Small intestine (tissue), 7 donors: Measurements from ENCODE around the gene PLXNC1. TPM values are rescaled to one million over a fixed set of nuclear protein-coding genes. Genes with fewer than 3 reads are reported as not detected.
A peak's percentile ranks its signal among the peaks of the same experiment; 100 is the strongest.

Experiments
- DNase-seq, 2 donors: peaks; one replicate each; pipeline versions ENCODE4 v3.0.0 to v3.0.0-alpha.2; 2013
- FAIRE-seq: peaks from 2 replicates; lab custom pipeline; 2012; peaks lifted over from hg19 to GRCh38; lab: Jason Lieb, UNC
- H3K27ac ChIP-seq, 3 donors: one replicate each; pipeline ENCODE4 v1.5.1; 2013; ENCODE audit warnings: low read length in 2 of 3, mild to moderate bottlenecking in 2 of 3, control low read depth in 1 of 3, inconsistent platforms in 1 of 3, low read depth in 1 of 3, moderate library complexity in 1 of 3
- H3K27me3 ChIP-seq, 3 donors: one replicate each; pipeline ENCODE4 v1.6.1; 2013; ENCODE audit warnings: low read length in 3 of 3, inconsistent platforms in 1 of 3; ENCODE audit not compliant: control insufficient read depth in 3 of 3, insufficient read depth in 3 of 3
- H3K36me3 ChIP-seq, 3 donors: one replicate each; pipeline ENCODE4 v1.6.1; 2013; ENCODE audit warnings: low read length in 3 of 3, inconsistent platforms in 1 of 3, low read depth in 1 of 3, mild to moderate bottlenecking in 1 of 3, moderate library complexity in 1 of 3; ENCODE audit not compliant: control insufficient read depth in 3 of 3, insufficient read depth in 2 of 3
- H3K4me1 ChIP-seq, 3 donors: one replicate each; pipeline ENCODE4 v1.6.1; 2013; ENCODE audit warnings: low read length in 2 of 3, inconsistent platforms in 1 of 3, low read depth in 1 of 3, mild to moderate bottlenecking in 1 of 3, moderate library complexity in 1 of 3; ENCODE audit not compliant: control insufficient read depth in 3 of 3, insufficient read depth in 2 of 3
- H3K4me3 ChIP-seq, 3 donors: one replicate each; pipeline ENCODE4 v1.5.1; 2013; ENCODE audit warnings: low read length in 3 of 3, control low read depth in 1 of 3, inconsistent platforms in 1 of 3, low read depth in 1 of 3, mild to moderate bottlenecking in 1 of 3, moderate library complexity in 1 of 3
- H3K9me3 ChIP-seq, 2 donors: one replicate each; pipeline ENCODE4 v1.6.1; 2013; ENCODE audit warnings: low read depth in 1 of 2, low read length in 1 of 2; ENCODE audit not compliant: control insufficient read depth in 2 of 2, insufficient read depth in 1 of 2
- WGBS, 3 donors: extraction: QIAGEN DNeasy Blood & Tissue Kit; methylation state at CpG; one replicate each; pipeline ENCODE4 v1.1.7; 2013; 5-methylcytosine and 5-hydroxymethylcytosine counted together
- polyA plus RNA-seq, 4 donors: library from polyadenylated mRNA; stranded (reverse) in 3 of 4; unstranded in 1 of 4; fragments of 200-250 nt in 3 of 4; fragments of 120-200 nt in 1 of 4; gene quantifications; one replicate each; pipeline versions ENCODE4 v1.2.1 to v1.2.3, GENCODE V29; 2013
- donor health status: healthy with polysubstance abuse.
- donor health status: control.
- donor health status: control.
- donor health status: Bipolar disorder and iron deficiency.
- donor health status: healthy.

PLXNC1 gene
- polyA plus RNA-seq, 4 donors = 0.22 to 20.5 (median 1.2) TPM

DNA sequence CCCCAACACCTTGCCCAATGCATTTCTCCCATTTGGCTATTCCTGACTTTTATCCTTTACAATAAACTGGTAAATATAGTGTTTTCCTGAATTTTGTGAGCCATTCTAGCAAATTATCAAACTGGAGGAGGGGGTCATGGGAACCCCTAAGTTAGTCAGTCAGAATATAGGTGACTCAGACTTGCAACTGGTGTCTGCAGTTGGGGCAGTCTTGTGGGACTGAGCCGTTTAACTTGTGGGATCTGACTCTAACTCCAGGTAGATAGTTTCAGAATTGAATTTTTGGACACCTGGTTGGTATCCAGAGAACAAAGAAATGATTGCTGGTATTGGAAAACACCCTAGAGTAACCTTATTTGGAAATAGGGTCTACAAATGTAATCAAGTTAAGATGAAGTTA lies 177.9 kb downstream of the PLXNC1 start:
- peaks cover 2 to 22% of the 10 kb centered on the region in 2 donors for H3K9me3 ChIP-seq
- no peaks in the 10 kb centered on the region for H3K27me3 ChIP-seq
- no peak overlapping the region for H3K4me3 ChIP-seq
- FAIRE-seq (no peak), DNase-seq (no peak)
- H3K4me1 ChIP-seq = no peaks in the 10 kb centered on the region
- 79 to 93% (median 88%) methylated on average over 1 of the region's 1 CpG for WGBS, 3 donors
- H3K27ac ChIP-seq = no peak overlapping the region
- peaks cover 0 to 28% (median 3%) of the 10 kb centered on the region in 3 donors for H3K36me3 ChIP-seq

DNA sequence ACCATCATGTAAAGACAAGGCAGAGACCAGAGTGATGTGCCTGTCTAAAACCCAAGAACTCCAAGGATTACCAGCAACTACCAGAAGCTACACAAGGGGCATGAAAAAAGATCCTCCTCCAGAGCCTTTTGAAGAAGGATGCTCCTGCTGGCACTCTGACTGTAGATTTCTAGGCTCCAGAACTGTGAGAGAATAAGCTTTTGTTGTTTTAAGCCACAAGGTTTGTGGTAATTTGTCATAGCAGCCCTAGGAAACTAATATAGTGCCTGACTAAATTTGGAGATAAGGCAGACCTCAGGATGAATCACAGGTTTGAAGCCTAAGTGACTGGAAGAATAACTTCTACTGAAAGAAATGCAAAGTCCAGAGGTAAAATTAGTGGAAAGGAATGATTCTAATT lies 178.3 kb downstream of the PLXNC1 start:
- DNase-seq (no peak), FAIRE-seq (no peak)
- Histone ChIP-seq H3K9me3 (peaks cover 2 to 17% of the 10 kb centered on the region in 2 donors), H3K36me3 (peaks cover 3 to 23% (median 3%) of the 10 kb centered on the region in 3 donors), H3K27me3 (no peaks in the 10 kb centered on the region), H3K4me3 (no peak overlapping the region), H3K27ac (no peak overlapping the region), H3K4me1 (no peaks in the 10 kb centered on the region)

DNA sequence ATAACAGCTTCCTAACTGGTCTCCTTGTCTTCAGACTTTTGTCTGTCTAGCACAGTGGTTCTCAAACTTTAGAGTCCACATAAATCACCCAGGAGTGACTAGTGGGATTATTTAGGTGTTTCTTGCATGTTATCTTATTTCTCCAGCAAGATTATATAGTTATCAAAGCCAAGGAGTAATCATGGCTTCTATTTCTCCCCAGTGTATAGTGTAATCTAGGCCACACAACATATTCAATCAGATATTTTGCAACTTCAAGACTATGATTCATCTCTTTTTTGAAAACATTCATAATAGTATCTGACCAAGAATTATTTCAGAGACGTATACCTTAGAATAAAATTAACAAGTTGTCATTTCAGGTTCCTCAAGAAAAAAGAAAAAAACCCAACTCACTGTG lies 179.4 kb downstream of the PLXNC1 start:
- DNase-seq = no peak
- no peak overlapping the region for H3K27ac ChIP-seq
- peaks cover 3 to 12% (median 3%) of the 10 kb centered on the region in 3 donors for H3K36me3 ChIP-seq
- H3K9me3 ChIP-seq = peaks cover 2 to 6% of the 10 kb centered on the region in 2 donors
- H3K4me3 ChIP-seq = no peak overlapping the region
- H3K4me1 ChIP-seq = no peaks in the 10 kb centered on the region
- no peak for FAIRE-seq
- WGBS, 3 donors = 85 to 92% (median 87%) methylated on average over 1 of the region's 1 CpG
- no peaks in the 10 kb centered on the region for H3K27me3 ChIP-seq

DNA sequence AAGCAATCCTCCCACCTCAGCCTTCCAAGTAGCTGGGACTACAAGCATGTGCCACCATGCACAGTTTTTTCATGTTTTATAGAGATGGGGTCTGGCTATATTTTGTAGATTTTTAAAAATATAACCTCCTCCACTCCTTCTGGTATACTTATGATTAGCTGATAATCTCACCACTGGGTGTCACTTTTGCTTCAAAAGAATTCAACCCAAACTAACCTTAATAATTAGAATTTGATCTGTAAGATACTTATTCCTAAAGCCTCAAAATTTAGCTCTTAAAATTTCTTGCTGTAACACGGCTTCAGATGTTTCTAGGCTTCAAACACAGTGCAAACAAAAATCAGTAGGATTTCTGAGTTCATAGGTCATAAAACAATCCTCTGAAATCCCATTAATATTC lies 181.0 kb downstream of the PLXNC1 start:
- Histone ChIP-seq H3K27ac (no peak overlapping the region), H3K9me3 (no peaks in the 10 kb centered on the region), H3K27me3 (no peaks in the 10 kb centered on the region), H3K4me3 (no peak overlapping the region), H3K36me3 (peaks cover 0 to 6% (median 3%) of the 10 kb centered on the region in 3 donors), H3K4me1 (peaks cover 0 to 5% (median 0%) of the 10 kb centered on the region in 3 donors)
- WGBS, 3 donors = 82 to 90% (median 87%) methylated on average over 1 of the region's 1 CpG
- no peak for DNase-seq
- no peak for FAIRE-seq

DNA sequence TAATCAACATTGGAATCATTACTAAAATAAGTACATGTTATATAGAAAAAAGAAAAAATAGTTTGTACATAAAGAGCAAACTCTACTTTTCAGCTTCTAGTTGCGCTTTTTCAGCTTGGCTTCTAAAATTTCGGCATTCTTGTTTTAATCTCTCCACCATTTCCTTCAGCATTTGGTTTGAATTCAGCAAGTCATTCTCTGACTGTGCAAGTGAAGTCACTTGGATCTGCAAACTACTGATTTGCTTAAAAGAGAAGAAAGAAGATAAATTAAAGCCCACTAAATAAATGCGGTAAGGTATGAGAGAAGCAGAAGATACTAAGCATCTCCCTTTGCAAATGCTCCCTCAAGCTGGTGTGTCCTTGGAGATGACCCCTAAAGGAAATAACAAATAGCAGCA lies 185.0 kb downstream of the PLXNC1 start:
- FAIRE-seq = no peak
- no peak for DNase-seq
- Histone ChIP-seq H3K27me3 (no peaks in the 10 kb centered on the region), H3K4me1 (peaks cover 0 to 10% (median 2%) of the 10 kb centered on the region in 3 donors), H3K27ac (no peak overlapping the region), H3K36me3 (peaks cover 0 to 3% (median 0%) of the 10 kb centered on the region in 3 donors), H3K4me3 (no peak overlapping the region), H3K9me3 (no peaks in the 10 kb centered on the region)
- WGBS, 3 donors = 94 to 97% (median 96%) methylated on average over 3 of the region's 3 CpGs

DNA sequence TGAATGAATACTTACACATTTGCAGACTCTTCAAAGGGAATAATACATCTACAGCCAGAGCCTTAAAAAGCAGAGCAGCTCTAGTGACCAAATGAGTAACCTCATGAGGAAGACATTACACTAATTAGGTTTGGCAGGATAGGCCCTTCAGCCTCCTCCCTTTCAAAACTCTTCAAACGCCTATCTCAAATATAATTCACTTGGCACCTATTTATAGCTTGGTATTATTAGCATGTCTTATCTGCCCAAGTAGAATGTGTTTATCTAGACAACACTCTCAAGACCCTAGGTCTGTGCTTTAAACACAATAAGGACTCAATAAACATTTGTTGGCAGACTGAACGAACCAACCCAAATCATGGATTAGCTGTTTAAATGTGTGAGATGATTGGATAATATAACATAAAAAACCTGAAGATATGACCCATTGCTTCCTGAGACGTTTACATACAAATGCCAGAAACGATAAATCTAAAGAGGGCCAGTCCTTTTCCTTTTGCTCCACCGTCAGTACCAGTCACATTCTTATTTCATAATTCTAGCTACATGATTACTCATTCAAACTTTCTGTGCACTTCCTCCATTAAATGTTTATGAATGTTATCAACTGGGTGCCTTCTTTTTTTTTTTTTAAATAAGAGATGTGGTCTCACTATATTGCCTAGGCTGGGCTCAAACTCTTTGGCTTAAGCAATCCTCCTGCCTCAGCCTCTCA lies 188.0 kb downstream of the PLXNC1 start:
- peak overlapping the region in 1 of 3 donors; percentile 83 for H3K27ac ChIP-seq
- FAIRE-seq = no peak
- H3K27me3 ChIP-seq = no peaks in the 10 kb centered on the region
- WGBS, 3 donors = 64 to 71% (median 64%) methylated on average over 5 of the region's 5 CpGs
- H3K4me1 ChIP-seq = peaks cover 0 to 14% (median 2%) of the 10 kb centered on the region in 3 donors
- no peak overlapping the region for H3K4me3 ChIP-seq
- H3K36me3 ChIP-seq = peaks cover 0 to 2% (median 0%) of the 10 kb centered on the region in 3 donors
- H3K9me3 ChIP-seq = no peaks in the 10 kb centered on the region
- peak; percentile 7 to 16 for DNase-seq

GRCh38 chr12:94338006-94338794 lies 189.8 kb downstream of the PLXNC1 start:
- Histone ChIP-seq H3K27me3 (no peaks in the 10 kb centered on the region), H3K27ac (peak overlapping the region in 1 of 3 donors; percentile 83), H3K4me3 (no peak overlapping the region), H3K4me1 (peaks cover 0 to 14% (median 2%) of the 10 kb centered on the region in 3 donors), H3K36me3 (no peaks in the 10 kb centered on the region), H3K9me3 (no peaks in the 10 kb centered on the region)
- 39 to 77% (median 49%) methylated on average over 4 of the region's 4 CpGs for WGBS, 3 donors
- no peak for FAIRE-seq
- DNase-seq = peak; percentile 29 to 65

- H3K4me3 ChIP-seq = no peak overlapping the region
- 30 to 72% (median 47%) methylated on average over 6 of the region's 6 CpGs for WGBS, 3 donors
- peak; percentile 47 to 76 for DNase-seq
- no peaks in the 10 kb centered on the region for H3K27me3 ChIP-seq
- H3K27ac ChIP-seq = no peak overlapping the region
- peaks cover 0 to 3% (median 0%) of the 10 kb centered on the region in 3 donors for H3K36me3 ChIP-seq
- no peaks in the 10 kb centered on the region for H3K9me3 ChIP-seq
- H3K4me1 ChIP-seq = peaks cover 0 to 9% (median 2%) of the 10 kb centered on the region in 3 donors
- FAIRE-seq = no peak
Observed at GRCh38 chr12:94340573-94340972, 192.2 kb downstream of the PLXNC1 start.
